Lower lobe of right lung (tissue), 2 donors: ENCODE data around the gene TMEM132C. TPM values are rescaled to one million over a fixed set of nuclear protein-coding genes. Genes with fewer than 3 reads are reported as not detected.

Experiments
- ATAC-seq, 2 donors: fragments of 200-7000 bp; cut with Tn5 transposase; one replicate each; pipeline ENCODE4 v1.9.1; 2020 to 2022; ENCODE audit warnings: mild to moderate bottlenecking in 2 of 2, moderate library complexity in 2 of 2
- DNase-seq: peaks from one replicate; pipeline ENCODE4 v3.0.0-alpha.2; 2020
- H3K27ac ChIP-seq: fragments of 200-600 bp; one replicate; pipeline ENCODE4 v1.8.0; 2022
- H3K27me3 ChIP-seq: fragments of 200-600 bp; one replicate; pipeline ENCODE4 v1.8.0; 2022; ENCODE audit warnings: low read depth
- H3K36me3 ChIP-seq: fragments of 200-600 bp; one replicate; pipeline ENCODE4 v1.8.0; 2022; ENCODE audit warnings: mild to moderate bottlenecking
- H3K4me1 ChIP-seq: fragments of 200-600 bp; one replicate; pipeline ENCODE4 v1.8.0; 2022
- H3K4me3 ChIP-seq: fragments of 200-600 bp; one replicate; pipeline ENCODE4 v1.8.0; 2022; ENCODE audit warnings: mild to moderate bottlenecking
- H3K9me3 ChIP-seq: fragments of 200-600 bp; one replicate; pipeline ENCODE4 v1.8.0; 2022
- intact Hi-C: fragments of 100-400 bp; cut with DNase I; formaldehyde crosslinking; loops from one replicate; pipeline ENCODE4 v1.11.0; 2022
- total RNA-seq: library from RNA; stranded (reverse); fragmentation: NEBNext Ultra II Directional; extraction: Animal tissue kit (Norgen Biotek cat#: 25700); gene quantifications from one replicate; pipeline ENCODE4 v1.2.1, GENCODE V29; 2021
- TF ChIP-seq, protein P1 (sequence below): fragments of 200-600 bp; IDR thresholded peaks from one replicate; pipeline ENCODE4 v1.8.0; 2022; ENCODE audit warnings: antibody characterized with exemption, mild to moderate bottlenecking
- donor health status: DM: no; HTN: yes; CAD: no; lungs with severe emphysema.

The TMEM132C gene
- total RNA-seq, 1 donor from 2014 or later = 1.6 TPM

DNA sequence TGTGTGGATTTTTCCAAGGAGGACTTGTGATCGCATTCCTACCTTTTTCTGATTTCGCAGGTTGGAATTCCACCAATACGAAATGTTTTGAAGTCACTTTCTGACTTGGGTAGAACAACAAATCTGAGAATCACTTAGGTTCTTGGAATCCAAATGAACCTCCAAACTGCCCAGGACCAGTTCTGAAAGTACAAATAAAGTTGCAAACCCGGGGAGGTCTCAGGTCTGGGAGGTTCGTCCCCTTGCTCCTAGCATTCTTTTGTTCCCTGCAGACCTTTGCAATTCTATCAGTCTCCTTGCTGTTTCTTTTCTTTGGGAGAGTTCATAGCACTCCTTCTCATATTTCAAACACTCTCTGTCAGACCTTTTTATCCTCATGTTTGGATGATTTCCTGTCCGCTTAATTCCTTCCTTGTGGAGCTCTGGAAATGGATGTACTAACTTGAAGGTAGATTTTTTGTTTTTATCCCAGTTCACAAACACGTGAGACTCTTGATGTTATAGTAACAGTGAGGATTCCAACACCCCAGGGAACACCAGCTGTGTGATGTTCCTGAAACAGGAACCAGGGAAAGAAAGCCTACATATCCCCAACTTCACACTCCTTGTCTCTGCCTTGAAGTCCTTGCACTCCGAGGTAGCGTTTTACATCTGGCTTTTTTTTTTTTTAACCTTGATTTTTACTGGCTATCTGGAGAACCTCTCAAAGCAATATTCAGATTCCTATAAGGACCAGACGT lies 70.6 kb downstream of the TMEM132C start:
- ATAC-seq = no peak
- H3K4me1 ChIP-seq = no peaks in the 10 kb centered on the region
- peaks cover 4% of the 10 kb centered on the region for H3K27me3 ChIP-seq
- no peaks in the 10 kb centered on the region for H3K36me3 ChIP-seq
- H3K9me3 ChIP-seq = no peaks in the 10 kb centered on the region
- TF ChIP-seq, protein P1, sequence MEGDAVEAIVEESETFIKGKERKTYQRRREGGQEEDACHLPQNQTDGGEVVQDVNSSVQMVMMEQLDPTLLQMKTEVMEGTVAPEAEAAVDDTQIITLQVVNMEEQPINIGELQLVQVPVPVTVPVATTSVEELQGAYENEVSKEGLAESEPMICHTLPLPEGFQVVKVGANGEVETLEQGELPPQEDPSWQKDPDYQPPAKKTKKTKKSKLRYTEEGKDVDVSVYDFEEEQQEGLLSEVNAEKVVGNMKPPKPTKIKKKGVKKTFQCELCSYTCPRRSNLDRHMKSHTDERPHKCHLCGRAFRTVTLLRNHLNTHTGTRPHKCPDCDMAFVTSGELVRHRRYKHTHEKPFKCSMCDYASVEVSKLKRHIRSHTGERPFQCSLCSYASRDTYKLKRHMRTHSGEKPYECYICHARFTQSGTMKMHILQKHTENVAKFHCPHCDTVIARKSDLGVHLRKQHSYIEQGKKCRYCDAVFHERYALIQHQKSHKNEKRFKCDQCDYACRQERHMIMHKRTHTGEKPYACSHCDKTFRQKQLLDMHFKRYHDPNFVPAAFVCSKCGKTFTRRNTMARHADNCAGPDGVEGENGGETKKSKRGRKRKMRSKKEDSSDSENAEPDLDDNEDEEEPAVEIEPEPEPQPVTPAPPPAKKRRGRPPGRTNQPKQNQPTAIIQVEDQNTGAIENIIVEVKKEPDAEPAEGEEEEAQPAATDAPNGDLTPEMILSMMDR = no peak
- no peak overlapping the region for H3K4me3 ChIP-seq
- intact Hi-C loops = no loop called here
- H3K27ac ChIP-seq = no peak overlapping the region
- no peak for DNase-seq

DNA sequence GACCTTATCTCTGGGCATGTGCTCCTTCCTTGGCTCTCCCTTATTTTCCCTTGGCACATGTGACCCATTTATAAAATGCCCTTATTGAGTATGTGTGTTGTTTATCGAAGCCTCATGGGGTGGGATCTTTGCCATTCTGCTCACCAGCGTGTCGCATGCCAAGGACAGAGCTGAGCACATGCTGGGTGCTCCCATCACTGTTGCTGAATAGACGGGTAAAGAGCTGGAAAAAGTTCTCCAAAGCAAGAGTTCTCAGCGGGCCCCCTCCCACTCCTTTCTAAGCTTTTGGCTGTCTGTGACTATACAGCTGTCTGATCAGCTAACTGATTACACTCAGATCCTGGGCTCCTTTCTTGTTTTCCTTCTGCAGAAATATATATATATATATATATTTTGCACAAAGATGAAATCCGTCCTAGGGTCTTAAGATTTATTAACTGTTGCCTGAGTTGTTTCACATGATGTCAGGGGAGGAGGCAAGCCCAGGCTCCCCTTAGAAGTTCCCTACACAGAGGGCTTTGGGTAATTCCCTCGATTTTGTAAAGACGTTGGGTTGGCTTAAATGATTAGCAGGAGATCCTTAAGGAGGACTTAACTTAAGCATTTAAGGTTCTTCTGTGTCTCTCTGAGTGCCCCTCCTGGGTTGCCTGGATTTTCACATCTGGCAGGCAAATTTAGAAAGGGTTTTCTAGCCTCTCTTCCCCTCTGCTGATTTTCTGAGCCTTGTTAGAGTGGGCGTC lies 71.6 kb downstream of the TMEM132C start:
- intact Hi-C loops = no loop called here
- Histone ChIP-seq H3K4me3 (no peak overlapping the region), H3K9me3 (no peaks in the 10 kb centered on the region), H3K27ac (no peak overlapping the region), H3K27me3 (peaks cover 4% of the 10 kb centered on the region), H3K36me3 (no peaks in the 10 kb centered on the region), H3K4me1 (no peaks in the 10 kb centered on the region)
- TF ChIP-seq, protein P1 = no peak
- DNase-seq (no peak), ATAC-seq (no peak)

DNA sequence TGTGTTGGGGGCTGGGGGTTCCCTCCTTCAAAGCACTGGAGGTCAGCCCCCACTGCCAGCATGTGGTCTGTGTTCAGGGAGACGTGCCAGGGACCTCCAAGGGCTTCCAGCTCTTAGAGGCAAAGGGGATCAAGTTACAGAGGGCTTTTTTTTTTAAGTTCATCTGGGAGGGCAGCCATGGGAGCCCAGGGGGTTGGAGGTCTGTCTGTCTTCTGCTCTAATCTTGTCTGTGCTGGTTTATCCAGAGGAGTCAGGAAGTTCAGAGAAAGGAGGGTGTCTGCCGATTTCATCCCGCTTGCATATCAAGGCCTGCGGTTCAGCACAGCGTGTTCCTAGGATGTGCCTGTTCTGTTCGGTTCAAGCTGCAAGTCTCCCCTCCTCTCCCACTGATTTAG lies 72.2 kb downstream of the TMEM132C start:
- Histone ChIP-seq H3K4me3 (no peak overlapping the region), H3K27ac (no peak overlapping the region), H3K27me3 (peaks cover 4% of the 10 kb centered on the region), H3K4me1 (no peaks in the 10 kb centered on the region), H3K9me3 (no peaks in the 10 kb centered on the region), H3K36me3 (no peaks in the 10 kb centered on the region)
- DNase-seq (no peak), ATAC-seq (peak in 1 of 2 donors; percentile 35)
- TF ChIP-seq, protein P1 = no peak
- intact Hi-C loops = no loop called here

DNA sequence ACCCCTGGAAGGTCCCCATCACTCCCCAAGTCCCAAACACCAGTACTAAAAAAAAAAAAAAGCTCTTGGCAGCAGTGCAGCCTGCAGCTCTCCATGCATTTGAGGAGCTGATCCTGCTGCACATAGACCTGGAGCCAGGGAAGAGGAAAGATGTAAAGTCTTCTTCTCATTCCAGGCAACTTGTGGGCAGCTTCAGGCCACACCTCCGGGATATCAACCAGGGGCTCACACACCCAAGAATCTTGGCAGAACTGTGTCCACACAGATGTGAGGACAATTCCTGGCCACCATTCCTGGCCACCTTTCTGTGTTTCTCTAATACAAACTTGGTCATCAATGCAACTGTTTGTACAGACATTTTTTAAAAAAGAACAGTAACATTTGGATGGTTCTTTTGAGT lies 72.7 kb downstream of the TMEM132C start:
- intact Hi-C loops = no loop called here

DNA sequence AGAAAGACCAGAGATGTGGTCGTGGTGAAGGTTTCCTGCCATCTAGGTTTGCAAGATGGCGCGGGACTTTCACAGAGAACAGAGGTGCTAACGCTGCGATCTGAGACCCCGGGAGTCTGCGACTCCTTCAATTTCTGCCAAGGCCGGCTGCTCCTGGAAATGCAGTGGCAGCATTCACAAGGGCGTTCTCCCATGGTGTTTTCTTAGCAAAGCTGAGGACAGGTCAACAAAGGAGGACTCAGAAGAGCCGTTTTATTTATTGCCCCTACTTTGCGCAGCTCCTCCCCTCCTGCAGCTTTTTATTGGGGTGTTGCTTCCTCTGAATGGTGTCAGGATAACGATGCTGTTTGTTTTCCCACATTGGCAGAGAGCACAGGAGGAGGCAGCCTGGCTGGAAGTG lies 86.3 kb downstream of the TMEM132C start:
- Histone ChIP-seq H3K9me3 (peaks cover 9% of the 10 kb centered on the region), H3K27ac (no peak overlapping the region), H3K4me1 (no peaks in the 10 kb centered on the region), H3K4me3 (no peak overlapping the region), H3K36me3 (no peaks in the 10 kb centered on the region), H3K27me3 (no peaks in the 10 kb centered on the region)
- intact Hi-C loops = no loop called here
- ATAC-seq (no peak), DNase-seq (no peak)
- TF ChIP-seq, protein P1 = no peak

More for the DNA sequence above, 72.7 kb downstream of the TMEM132C start:
- ATAC-seq (no peak), DNase-seq (no peak)
- Histone ChIP-seq H3K27me3 (peaks cover 4% of the 10 kb centered on the region), H3K36me3 (no peaks in the 10 kb centered on the region), H3K27ac (no peak overlapping the region), H3K9me3 (no peaks in the 10 kb centered on the region), H3K4me1 (no peaks in the 10 kb centered on the region), H3K4me3 (no peak overlapping the region)
- TF ChIP-seq, protein P1 = no peak
